Cardiac fibroblast (primary cell): ENCODE measurements around the gene OGFOD1.
A peak's percentile ranks its signal among the peaks of the same experiment; 100 is the strongest.

Source experiments
- DNase-seq, 2 donors: peaks; one replicate each; pipeline versions ENCODE4 v3.0.0 to v3.0.0-alpha.2; 2010; ENCODE audit warnings: low read depth in 2 of 2
- H3K4me3 ChIP-seq, 2 donors: replicated peaks in 1 of 2; 1 replicate in 1 of 2; 2 replicates in 1 of 2; pipeline ENCODE4 v1.5.1; 2011; ENCODE audit warnings: low read depth in 2 of 2, low read length in 2 of 2, mild to moderate bottlenecking in 2 of 2, moderate library complexity in 1 of 2
- CTCF ChIP-seq: IDR thresholded peaks from one replicate; pipeline ENCODE4 v1.5.1; 2011; ENCODE audit warnings: low read depth, mild to moderate bottlenecking, low read length, inconsistent platforms

OGFOD1 gene

DNA sequence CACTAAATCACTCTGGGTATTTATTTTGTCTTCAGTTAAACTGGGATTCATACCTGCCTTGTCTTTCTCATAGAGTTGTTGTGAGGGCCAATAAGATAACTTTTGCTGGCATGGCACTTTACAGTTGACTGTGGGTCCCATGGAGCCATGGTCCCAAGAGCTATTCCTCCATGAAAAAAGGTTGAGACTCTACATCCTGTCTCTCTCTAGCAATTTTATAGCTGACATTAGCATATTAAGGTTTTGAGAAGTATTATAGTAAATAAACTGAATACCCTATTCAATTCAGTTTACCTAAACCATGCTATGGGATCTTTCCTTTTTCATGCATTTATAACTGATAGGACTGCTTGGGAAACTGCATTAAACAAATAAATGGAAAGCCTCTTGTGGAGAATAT is 17.4 kb downstream of the OGFOD1 start:
- no peak for DNase-seq
- H3K4me3 ChIP-seq = no peak overlapping the region
- no peak for TF ChIP-seq CTCF

DNA sequence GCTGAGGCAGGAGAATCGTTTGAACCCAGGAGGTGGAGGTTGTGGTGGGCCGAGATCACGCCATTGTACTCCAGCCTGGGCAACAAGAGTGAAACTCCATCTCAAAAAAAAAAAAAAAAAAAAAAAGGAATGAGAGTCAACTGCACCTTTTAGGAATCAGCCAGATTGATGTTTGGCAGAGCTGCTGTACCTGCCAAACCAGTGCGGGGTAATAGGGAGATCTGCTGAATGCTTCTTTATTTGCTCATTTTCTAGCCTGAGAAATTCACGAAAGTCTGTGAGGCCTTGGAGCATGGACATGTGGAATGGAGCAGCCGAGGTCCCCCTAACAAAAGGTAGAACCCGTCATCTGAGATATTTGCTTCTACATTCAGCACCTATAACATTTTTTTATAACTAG is 18.4 kb downstream of the OGFOD1 start:
- no peak for TF ChIP-seq CTCF
- DNase-seq = no peak
- no peak overlapping the region for H3K4me3 ChIP-seq

GRCh38 chr16:56470232-56470631 is 18.9 kb downstream of the OGFOD1 start:
- H3K4me3 ChIP-seq = no peak overlapping the region
- no peak for TF ChIP-seq CTCF
- DNase-seq = no peak

GRCh38 chr16:56470666-56471065 is 19.3 kb downstream of the OGFOD1 start:
- H3K4me3 ChIP-seq = no peak overlapping the region
- no peak for DNase-seq
- TF ChIP-seq CTCF = no peak

- H3K4me3 ChIP-seq = no peak overlapping the region
- DNase-seq = no peak
- TF ChIP-seq CTCF = no peak
Measured at GRCh38 chr16:56475201-56475600, 23.8 kb downstream of the OGFOD1 start.

DNA sequence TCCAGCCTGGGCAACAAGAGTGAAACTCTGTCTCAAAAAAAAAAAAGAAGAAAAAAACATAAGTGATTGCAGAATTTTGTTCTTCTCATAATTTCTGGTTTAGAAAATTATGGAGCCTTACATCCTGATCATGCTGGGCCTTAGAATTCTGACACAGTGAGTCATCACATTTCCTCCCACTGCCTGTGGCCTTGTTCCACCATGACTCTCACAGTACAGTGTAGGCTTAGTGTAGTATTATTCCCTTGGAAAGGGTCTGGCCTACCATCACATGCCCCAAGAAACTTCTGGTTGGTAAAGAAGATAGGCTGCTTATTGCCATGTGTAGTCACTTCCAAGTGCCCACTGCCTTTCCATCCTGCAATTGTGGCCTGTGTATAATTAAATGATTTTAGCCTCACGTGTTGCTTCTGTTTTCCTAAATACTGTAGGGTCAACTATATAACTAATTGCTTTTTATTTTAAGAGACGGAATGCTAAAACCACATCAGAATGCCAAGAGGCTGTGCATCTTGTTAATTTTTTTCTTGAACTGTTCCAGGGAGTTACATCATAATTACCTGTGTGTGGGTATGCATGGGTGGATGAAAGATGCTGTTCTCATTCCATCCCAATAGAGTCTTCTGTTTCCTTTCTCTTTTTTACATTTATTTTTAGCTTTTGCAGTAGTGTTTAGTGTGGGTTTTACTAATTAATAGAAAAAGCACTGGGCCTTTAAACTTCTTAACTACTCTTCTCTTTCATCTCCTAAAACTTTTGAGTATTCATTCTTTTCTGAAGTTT is 25.9 kb downstream of the OGFOD1 start:
- H3K4me3 ChIP-seq = no peak overlapping the region
- TF ChIP-seq CTCF = no peak
- DNase-seq = peak; percentile 82 to 90
